ENCODE data around the gene SPCS3.
"Not testable (repeated sequence)": the region's sequence is repeated elsewhere in the genome, so short reads cannot be mapped to it uniquely, and the experiment has no call there.

SPCS3 gene

DNA sequence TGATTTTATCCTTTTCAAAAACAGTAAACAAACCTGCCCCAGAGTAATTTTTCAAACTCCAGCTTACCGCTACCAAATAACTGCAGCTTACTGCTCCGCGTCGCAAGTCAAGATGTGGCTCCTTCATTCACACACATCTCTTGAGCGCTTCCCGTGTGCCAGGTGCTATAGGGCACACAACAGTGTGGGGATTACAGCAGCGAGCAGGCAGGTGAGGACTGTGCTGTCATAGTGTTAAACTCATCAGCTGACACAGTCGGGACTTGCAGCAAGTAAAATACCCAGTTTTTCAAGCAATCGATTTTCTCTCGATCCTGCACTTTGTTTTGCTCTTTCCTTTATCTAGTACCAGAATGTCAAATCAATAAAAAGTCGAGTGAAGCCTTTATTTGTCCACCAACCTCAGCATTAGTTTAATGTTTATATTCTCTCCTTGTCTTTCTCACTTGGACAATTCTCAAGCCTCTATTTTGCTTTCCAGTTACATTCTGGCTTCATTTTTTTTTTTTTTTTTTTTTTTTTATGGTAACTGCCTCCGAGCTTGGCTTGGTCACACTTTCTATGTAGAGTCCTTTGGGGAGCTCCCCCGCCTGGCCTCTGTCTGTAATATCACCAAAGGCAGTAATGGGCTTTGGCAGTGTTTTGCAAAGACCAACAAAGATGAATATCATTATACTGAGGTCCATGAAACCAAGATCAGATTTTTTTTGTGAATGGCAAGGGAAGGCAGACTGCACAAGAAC, 42.4 kb upstream of the SPCS3 start:
- peaks cover 0 to 2% (median 2%) of the 10 kb centered on the region in 5 experiments for H3K27me3 ChIP-seq (replicated peaks in 2 of 5; ENCODE audit: control insufficient read depth in 4 of 5, insufficient read depth in 5 of 5, low read length in 4 of 5)
- POLR2A ChIA-PET: no interaction called here
- CTCF ChIA-PET: interaction anchor here (0.6 to 1.9 kb wide), 8 partner anchors 8 to 767 kb away, joined by 3 to 6 read pairs (median 4); partner anchors contain the start of gene ASB5
- H3K4me1 ChIP-seq (ENCODE audit: control extremely low read depth in 1 of 4, control insufficient read depth in 4 of 4, insufficient read depth in 4 of 4, low read length in 3 of 4): no peaks in the 10 kb centered on the region
- no peaks in the 10 kb centered on the region for H3K36me3 ChIP-seq (ENCODE audit: control insufficient read depth in 4 of 4, insufficient read depth in 4 of 4, low read length in 3 of 4)
- H3K9me3 ChIP-seq (ENCODE audit: control extremely low read depth in 1 of 5, control insufficient read depth in 4 of 5, insufficient read depth in 2 of 5, low read depth in 1 of 5, low read length in 4 of 5): peaks cover 0 to 1% (median 0%) of the 10 kb centered on the region in 5 experiments
- H3K27ac ChIP-seq (ENCODE audit: insufficient read depth in 1 of 2, low read depth in 1 of 2, low read length in 2 of 2, poor library complexity in 1 of 2, severe bottlenecking in 2 of 2): no peak overlapping the region
- H3K4me3 ChIP-seq (ENCODE audit: control insufficient read depth in 1 of 7, extremely low read depth in 1 of 7, insufficient read depth in 4 of 7, low read depth in 2 of 7, low read length in 6 of 7): peak overlapping the region in 1 of 7 experiments; percentile 34
- DNase-seq: peak; percentile 41 to 69 (median 64)
- 80% methylated on average over 13 of the region's 13 CpGs for WGBS (ENCODE audit: insufficient coverage)

DNA sequence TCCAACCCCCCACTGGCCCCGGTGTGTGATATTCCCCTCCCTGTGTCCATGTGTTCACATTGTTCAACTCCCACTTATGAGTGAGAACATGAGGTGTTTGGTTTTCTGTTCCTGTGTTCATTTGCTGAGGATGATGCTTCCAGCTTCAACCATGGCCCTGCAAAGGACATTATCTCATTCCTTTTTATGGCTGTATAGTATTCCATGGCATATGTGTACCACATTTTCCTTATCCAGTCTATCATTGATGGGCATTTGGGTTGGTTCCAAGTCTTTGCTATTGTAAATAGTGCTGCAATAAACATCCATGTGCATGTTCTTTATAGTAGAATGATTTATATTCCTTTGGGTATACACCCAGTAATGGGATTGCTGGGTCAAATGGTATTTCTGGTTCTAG, 40.2 kb upstream of the SPCS3 start:
- ChIA-PET CTCF (interaction anchor here (1.5 kb wide), 1 partner anchor 245 kb away, joined by 5 read pairs; no protein-coding TSS in a partner anchor), POLR2A (interaction anchor here (0.6 kb wide), 1 partner anchor 66 kb away, joined by 3 read pairs; no protein-coding TSS in a partner anchor)
- H3K27me3 ChIP-seq (replicated peaks in 2 of 5; ENCODE audit: control insufficient read depth in 4 of 5, insufficient read depth in 5 of 5, low read length in 4 of 5); DNase-seq; H3K9me3 ChIP-seq (ENCODE audit: control extremely low read depth in 1 of 5, control insufficient read depth in 4 of 5, insufficient read depth in 2 of 5, low read depth in 1 of 5, low read length in 4 of 5); H3K27ac ChIP-seq (ENCODE audit: insufficient read depth in 1 of 2, low read depth in 1 of 2, low read length in 2 of 2, poor library complexity in 1 of 2, severe bottlenecking in 2 of 2); H3K36me3 ChIP-seq (ENCODE audit: control insufficient read depth in 4 of 4, insufficient read depth in 4 of 4, low read length in 3 of 4); H3K4me1 ChIP-seq (ENCODE audit: control extremely low read depth in 1 of 4, control insufficient read depth in 4 of 4, insufficient read depth in 4 of 4, low read length in 3 of 4); H3K4me3 ChIP-seq (ENCODE audit: control insufficient read depth in 1 of 7, extremely low read depth in 1 of 7, insufficient read depth in 4 of 7, low read depth in 2 of 7, low read length in 6 of 7): not testable (repeated sequence)
- no CpG with 5 or more reads among the region's 1 CpG for WGBS (ENCODE audit: insufficient coverage)

DNA sequence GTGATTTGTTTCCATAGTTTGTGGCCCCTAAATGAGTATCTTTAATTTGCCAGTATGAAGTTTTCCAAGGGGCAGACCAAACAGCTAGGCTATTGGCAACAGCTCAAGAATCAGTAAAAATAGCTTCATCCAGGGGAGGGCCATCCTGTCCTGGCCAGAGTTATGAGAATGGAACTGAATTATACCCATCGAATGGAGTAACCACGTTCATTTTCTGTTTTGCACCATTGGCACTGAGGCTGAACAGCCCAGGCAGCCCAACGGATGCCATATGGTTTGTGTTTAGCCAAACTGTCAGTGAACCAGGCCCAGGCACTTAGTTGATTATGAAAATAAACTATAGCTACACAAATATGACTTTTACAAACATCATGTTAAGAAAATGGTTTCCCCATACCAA, 33.0 kb upstream of the SPCS3 start:
- 90% methylated on average over 2 of the region's 3 CpGs for WGBS (ENCODE audit: insufficient coverage)
- no peak overlapping the region for H3K27ac ChIP-seq (ENCODE audit: insufficient read depth in 1 of 2, low read depth in 1 of 2, low read length in 2 of 2, poor library complexity in 1 of 2, severe bottlenecking in 2 of 2)
- H3K36me3 ChIP-seq (ENCODE audit: control insufficient read depth in 4 of 4, insufficient read depth in 4 of 4, low read length in 3 of 4): no peaks in the 10 kb centered on the region
- H3K9me3 ChIP-seq (ENCODE audit: control extremely low read depth in 1 of 5, control insufficient read depth in 4 of 5, insufficient read depth in 2 of 5, low read depth in 1 of 5, low read length in 4 of 5): no peaks in the 10 kb centered on the region
- DNase-seq: no peak
- CTCF ChIA-PET: interaction anchor here (2.4 kb wide), 1 partner anchor 9 kb away, joined by 6 read pairs; no protein-coding TSS in a partner anchor
- no peaks in the 10 kb centered on the region for H3K4me1 ChIP-seq (ENCODE audit: control extremely low read depth in 1 of 4, control insufficient read depth in 4 of 4, insufficient read depth in 4 of 4, low read length in 3 of 4)
- no peak overlapping the region for H3K4me3 ChIP-seq (ENCODE audit: control insufficient read depth in 1 of 7, extremely low read depth in 1 of 7, insufficient read depth in 4 of 7, low read depth in 2 of 7, low read length in 6 of 7)
- POLR2A ChIA-PET: no interaction called here
- H3K27me3 ChIP-seq (replicated peaks in 2 of 5; ENCODE audit: control insufficient read depth in 4 of 5, insufficient read depth in 5 of 5, low read length in 4 of 5): no peaks in the 10 kb centered on the region

- Histone ChIP-seq H3K9me3 (ENCODE audit: control extremely low read depth in 1 of 5, control insufficient read depth in 4 of 5, insufficient read depth in 2 of 5, low read depth in 1 of 5, low read length in 4 of 5) (no peaks in the 10 kb centered on the region), H3K4me3 (ENCODE audit: control insufficient read depth in 1 of 7, extremely low read depth in 1 of 7, insufficient read depth in 4 of 7, low read depth in 2 of 7, low read length in 6 of 7) (no peak overlapping the region), H3K4me1 (ENCODE audit: control extremely low read depth in 1 of 4, control insufficient read depth in 4 of 4, insufficient read depth in 4 of 4, low read length in 3 of 4) (no peaks in the 10 kb centered on the region), H3K27me3 (replicated peaks in 2 of 5; ENCODE audit: control insufficient read depth in 4 of 5, insufficient read depth in 5 of 5, low read length in 4 of 5) (no peaks in the 10 kb centered on the region), H3K27ac (ENCODE audit: insufficient read depth in 1 of 2, low read depth in 1 of 2, low read length in 2 of 2, poor library complexity in 1 of 2, severe bottlenecking in 2 of 2) (no peak overlapping the region), H3K36me3 (ENCODE audit: control insufficient read depth in 4 of 4, insufficient read depth in 4 of 4, low read length in 3 of 4) (no peaks in the 10 kb centered on the region)
- CTCF ChIA-PET: interaction anchor here (2.4 kb wide), 1 partner anchor 10 kb away, joined by 6 read pairs; no protein-coding TSS in a partner anchor
- POLR2A ChIA-PET: no interaction called here
- no peak for DNase-seq
Observed at GRCh38 chr4:176287546-176287945, 32.2 kb upstream of the SPCS3 start.

DNA sequence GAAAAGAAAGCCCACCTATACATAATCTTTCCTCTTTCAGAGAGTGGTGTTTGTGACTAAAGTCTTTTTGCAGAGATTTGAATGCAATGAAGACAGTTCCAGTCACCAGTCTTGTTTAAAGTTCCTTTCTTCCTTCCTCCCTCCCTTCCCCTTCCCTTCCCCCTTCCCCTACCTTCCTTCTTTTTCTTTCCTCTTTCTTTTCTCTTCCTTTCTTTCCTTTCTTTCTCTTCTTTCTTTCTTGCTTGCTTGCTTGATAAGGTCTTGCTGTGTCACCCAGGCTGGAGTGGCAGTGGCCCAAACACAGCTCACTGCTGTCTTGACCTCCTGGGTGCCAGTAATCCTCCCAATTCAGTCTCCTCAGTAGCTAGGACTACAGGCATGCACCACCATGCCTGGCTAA, 31.7 kb upstream of the SPCS3 start:
- no peak for DNase-seq
- Histone ChIP-seq H3K36me3 (ENCODE audit: control insufficient read depth in 4 of 4, insufficient read depth in 4 of 4, low read length in 3 of 4) (no peaks in the 10 kb centered on the region), H3K9me3 (ENCODE audit: control extremely low read depth in 1 of 5, control insufficient read depth in 4 of 5, insufficient read depth in 2 of 5, low read depth in 1 of 5, low read length in 4 of 5) (no peaks in the 10 kb centered on the region), H3K4me1 (ENCODE audit: control extremely low read depth in 1 of 4, control insufficient read depth in 4 of 4, insufficient read depth in 4 of 4, low read length in 3 of 4) (no peaks in the 10 kb centered on the region), H3K27me3 (replicated peaks in 2 of 5; ENCODE audit: control insufficient read depth in 4 of 5, insufficient read depth in 5 of 5, low read length in 4 of 5) (no peaks in the 10 kb centered on the region), H3K27ac (ENCODE audit: insufficient read depth in 1 of 2, low read depth in 1 of 2, low read length in 2 of 2, poor library complexity in 1 of 2, severe bottlenecking in 2 of 2) (no peak overlapping the region), H3K4me3 (ENCODE audit: control insufficient read depth in 1 of 7, extremely low read depth in 1 of 7, insufficient read depth in 4 of 7, low read depth in 2 of 7, low read length in 6 of 7) (no peak overlapping the region)
- CTCF ChIA-PET: interaction anchor here (2.4 kb wide), 1 partner anchor 10 kb away, joined by 6 read pairs; no protein-coding TSS in a partner anchor
- POLR2A ChIA-PET: no interaction called here

- 97% methylated on average over 5 of the region's 6 CpGs for WGBS (ENCODE audit: insufficient coverage)
- DNase-seq: no peak
Observed at GRCh38 chr4:176289561-176289960, 30.2 kb upstream of the SPCS3 start.

DNA sequence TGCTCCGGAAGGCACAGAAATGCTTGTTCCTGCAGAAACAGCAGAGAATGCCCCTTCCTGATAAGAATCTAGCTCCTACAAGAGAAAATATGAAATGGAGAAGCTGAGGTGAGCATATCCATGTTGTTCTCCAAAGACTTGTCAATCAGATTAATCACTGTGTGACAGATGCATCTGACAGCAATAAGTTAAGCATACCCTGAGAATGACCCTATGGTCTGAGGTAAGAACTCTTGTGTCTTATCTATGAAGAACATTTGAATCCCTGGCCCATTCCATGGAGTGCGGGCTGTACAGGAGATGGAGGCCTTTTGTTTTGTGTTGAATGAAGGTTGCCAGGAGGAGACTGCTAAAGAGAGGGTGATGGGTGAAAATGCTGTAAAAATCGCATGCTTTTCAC, 29.2 kb upstream of the SPCS3 start:
- Histone ChIP-seq H3K9me3 (ENCODE audit: control extremely low read depth in 1 of 5, control insufficient read depth in 4 of 5, insufficient read depth in 2 of 5, low read depth in 1 of 5, low read length in 4 of 5) (no peaks in the 10 kb centered on the region), H3K27me3 (replicated peaks in 2 of 5; ENCODE audit: control insufficient read depth in 4 of 5, insufficient read depth in 5 of 5, low read length in 4 of 5) (no peaks in the 10 kb centered on the region), H3K27ac (ENCODE audit: insufficient read depth in 1 of 2, low read depth in 1 of 2, low read length in 2 of 2, poor library complexity in 1 of 2, severe bottlenecking in 2 of 2) (no peak overlapping the region), H3K4me1 (ENCODE audit: control extremely low read depth in 1 of 4, control insufficient read depth in 4 of 4, insufficient read depth in 4 of 4, low read length in 3 of 4) (no peaks in the 10 kb centered on the region), H3K4me3 (ENCODE audit: control insufficient read depth in 1 of 7, extremely low read depth in 1 of 7, insufficient read depth in 4 of 7, low read depth in 2 of 7, low read length in 6 of 7) (no peak overlapping the region), H3K36me3 (ENCODE audit: control insufficient read depth in 4 of 4, insufficient read depth in 4 of 4, low read length in 3 of 4) (no peaks in the 10 kb centered on the region)
- POLR2A ChIA-PET: no interaction called here
- 94% methylated on average over 3 of the region's 3 CpGs for WGBS (ENCODE audit: insufficient coverage)
- CTCF ChIA-PET: no interaction called here
- DNase-seq: no peak

More at GRCh38 chr4:176289561-176289960, 30.2 kb upstream of the SPCS3 start:
- CTCF ChIA-PET: interaction anchor here (0.5 kb wide), 1 partner anchor 30 kb away, joined by 3 read pairs; no protein-coding TSS in a partner anchor
- Histone ChIP-seq H3K4me3 (ENCODE audit: control insufficient read depth in 1 of 7, extremely low read depth in 1 of 7, insufficient read depth in 4 of 7, low read depth in 2 of 7, low read length in 6 of 7) (no peak overlapping the region), H3K4me1 (ENCODE audit: control extremely low read depth in 1 of 4, control insufficient read depth in 4 of 4, insufficient read depth in 4 of 4, low read length in 3 of 4) (no peaks in the 10 kb centered on the region), H3K36me3 (ENCODE audit: control insufficient read depth in 4 of 4, insufficient read depth in 4 of 4, low read length in 3 of 4) (no peaks in the 10 kb centered on the region), H3K27ac (ENCODE audit: insufficient read depth in 1 of 2, low read depth in 1 of 2, low read length in 2 of 2, poor library complexity in 1 of 2, severe bottlenecking in 2 of 2) (no peak overlapping the region), H3K27me3 (replicated peaks in 2 of 5; ENCODE audit: control insufficient read depth in 4 of 5, insufficient read depth in 5 of 5, low read length in 4 of 5) (no peaks in the 10 kb centered on the region), H3K9me3 (ENCODE audit: control extremely low read depth in 1 of 5, control insufficient read depth in 4 of 5, insufficient read depth in 2 of 5, low read depth in 1 of 5, low read length in 4 of 5) (no peaks in the 10 kb centered on the region)
- POLR2A ChIA-PET: no interaction called here
